ENCODE results near the gene SGPL1. TPM values are rescaled to one million over a fixed set of nuclear protein-coding genes. Genes with fewer than 3 reads are reported as not detected.

Gene SGPL1
- total RNA-seq, 1 experiment from 2014 or later = 52.6 TPM

DNA sequence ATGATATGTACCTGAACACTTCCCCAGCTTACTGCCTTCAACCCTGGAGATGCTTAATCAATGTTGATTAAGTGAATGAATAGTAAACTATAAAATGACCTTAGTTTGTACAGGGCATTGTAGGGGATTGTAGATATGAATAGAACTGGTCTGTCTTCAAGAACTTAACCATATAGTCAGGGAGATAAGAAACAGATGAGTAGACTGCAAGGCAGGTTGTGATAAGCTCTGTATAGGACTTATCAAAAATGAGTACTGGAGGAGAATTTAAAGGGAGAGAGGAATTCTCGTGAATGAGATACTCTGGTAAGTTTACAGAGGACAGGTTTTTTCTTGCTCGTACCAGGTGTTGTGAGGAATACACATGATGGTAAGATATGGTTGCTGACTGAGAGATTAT is 27.6 kb downstream of the SGPL1 start:
- H2BK120ac ChIP-seq (ENCODE audit: low read depth, low read length, poor library complexity, severe bottlenecking) = no peak overlapping the region
- H4K8ac ChIP-seq (replicated peaks; ENCODE audit: insufficient read length, low read depth, low read length) = no peak overlapping the region
- no peak overlapping the region for H3K4ac ChIP-seq (ENCODE audit: low read depth, low read length)
- H3K27ac Mint-ChIP-seq = no peak overlapping the region
- H3K79me2 ChIP-seq (ENCODE audit: insufficient read depth, low read length) = peaks cover 3% of the 10 kb centered on the region; the same call in 1 of the 2 replicates
- no peaks in the 10 kb centered on the region for H3K27me3 Mint-ChIP-seq (ENCODE audit: low read depth)
- H2BK12ac ChIP-seq (ENCODE audit: insufficient read length, low read depth, low read length) = no peak overlapping the region
- no peak overlapping the region for H3K4me3 Mint-ChIP-seq
- no peaks in the 10 kb centered on the region for H3K27me3 ChIP-seq (ENCODE audit: insufficient read depth, low read length)
- H3T11ph ChIP-seq (ENCODE audit: low read length) = no peak overlapping the region
- no peak overlapping the region for H3K23ac ChIP-seq (ENCODE audit: insufficient read length, low read depth, low read length)
- H2BK20ac ChIP-seq (ENCODE audit: low read depth, low read length, poor library complexity, severe bottlenecking) = no peak overlapping the region
- H3K4me1 Mint-ChIP-seq = no peaks in the 10 kb centered on the region
- DNase-seq = no peak
- no peak overlapping the region for H2AK5ac ChIP-seq (ENCODE audit: insufficient read length, low read length)
- no peak overlapping the region for H2AFZ ChIP-seq (ENCODE audit: low read length)
- no peak overlapping the region for H4K91ac ChIP-seq (ENCODE audit: insufficient read length, low read depth, low read length)
- peaks cover 5 to 39% (median 31%) of the 10 kb centered on the region in 3 experiments; a peak in 6 of 7 replicates for H3K36me3 Mint-ChIP-seq (ENCODE audit: insufficient read depth in 1 of 3, low read depth in 3 of 3)
- H3K14ac ChIP-seq (ENCODE audit: insufficient read depth, low read length) = no peak overlapping the region
- H3K27ac ChIP-seq (ENCODE audit: insufficient read length, low read depth, low read length) = no peak overlapping the region
- H3K79me1 ChIP-seq (ENCODE audit: insufficient read depth, low read depth, low read length, poor library complexity, severe bottlenecking) = no peaks in the 10 kb centered on the region
- TF ChIP-seq, protein P1, sequence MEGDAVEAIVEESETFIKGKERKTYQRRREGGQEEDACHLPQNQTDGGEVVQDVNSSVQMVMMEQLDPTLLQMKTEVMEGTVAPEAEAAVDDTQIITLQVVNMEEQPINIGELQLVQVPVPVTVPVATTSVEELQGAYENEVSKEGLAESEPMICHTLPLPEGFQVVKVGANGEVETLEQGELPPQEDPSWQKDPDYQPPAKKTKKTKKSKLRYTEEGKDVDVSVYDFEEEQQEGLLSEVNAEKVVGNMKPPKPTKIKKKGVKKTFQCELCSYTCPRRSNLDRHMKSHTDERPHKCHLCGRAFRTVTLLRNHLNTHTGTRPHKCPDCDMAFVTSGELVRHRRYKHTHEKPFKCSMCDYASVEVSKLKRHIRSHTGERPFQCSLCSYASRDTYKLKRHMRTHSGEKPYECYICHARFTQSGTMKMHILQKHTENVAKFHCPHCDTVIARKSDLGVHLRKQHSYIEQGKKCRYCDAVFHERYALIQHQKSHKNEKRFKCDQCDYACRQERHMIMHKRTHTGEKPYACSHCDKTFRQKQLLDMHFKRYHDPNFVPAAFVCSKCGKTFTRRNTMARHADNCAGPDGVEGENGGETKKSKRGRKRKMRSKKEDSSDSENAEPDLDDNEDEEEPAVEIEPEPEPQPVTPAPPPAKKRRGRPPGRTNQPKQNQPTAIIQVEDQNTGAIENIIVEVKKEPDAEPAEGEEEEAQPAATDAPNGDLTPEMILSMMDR (conservative IDR thresholded peaks at IDR 0.05) = no peak
- no peaks in the 10 kb centered on the region for H3K9me3 ChIP-seq (ENCODE audit: control insufficient read depth, low read depth, low read length)
- H3K4me2 ChIP-seq (ENCODE audit: insufficient read depth, insufficient read length, low read length) = no peak overlapping the region
- no peaks in the 10 kb centered on the region for H4K20me1 ChIP-seq (ENCODE audit: control insufficient read depth, insufficient read depth, insufficient read length)
- H3K23me2 ChIP-seq (ENCODE audit: insufficient read length, low read depth, low read length, poor library complexity, severe bottlenecking) = no peaks in the 10 kb centered on the region
- H3K9ac ChIP-seq (ENCODE audit: extremely low read depth, insufficient read length, low read length) = no peak overlapping the region
- no peak overlapping the region for H3K18ac ChIP-seq (ENCODE audit: insufficient read length, low read depth, low read length)
- no peak overlapping the region for H2BK5ac ChIP-seq (ENCODE audit: insufficient read length, low read length)
- H3K9me3 Mint-ChIP-seq = no peaks in the 10 kb centered on the region
- no peak overlapping the region for H2BK15ac ChIP-seq (ENCODE audit: low read depth, low read length)
- no peaks in the 10 kb centered on the region for H3K4me1 ChIP-seq (ENCODE audit: insufficient read depth, low read length)
- WGBS (ENCODE audit: extremely low coverage, insufficient read length, low lambda C conversion rate) = no CpG with 5 or more reads among the region's 2 CpGs
- H3K56ac ChIP-seq (ENCODE audit: insufficient read length, low read depth, low read length) = no peak overlapping the region
- no peak overlapping the region for H4K5ac ChIP-seq (ENCODE audit: insufficient read length, low read depth, low read length)
